ENCODE measurements around the gene ATG7.
"Not testable (repeated sequence)": the region's sequence is repeated elsewhere in the genome, so short reads cannot be mapped to it uniquely, and the experiment has no call there.

The ATG7 gene

DNA sequence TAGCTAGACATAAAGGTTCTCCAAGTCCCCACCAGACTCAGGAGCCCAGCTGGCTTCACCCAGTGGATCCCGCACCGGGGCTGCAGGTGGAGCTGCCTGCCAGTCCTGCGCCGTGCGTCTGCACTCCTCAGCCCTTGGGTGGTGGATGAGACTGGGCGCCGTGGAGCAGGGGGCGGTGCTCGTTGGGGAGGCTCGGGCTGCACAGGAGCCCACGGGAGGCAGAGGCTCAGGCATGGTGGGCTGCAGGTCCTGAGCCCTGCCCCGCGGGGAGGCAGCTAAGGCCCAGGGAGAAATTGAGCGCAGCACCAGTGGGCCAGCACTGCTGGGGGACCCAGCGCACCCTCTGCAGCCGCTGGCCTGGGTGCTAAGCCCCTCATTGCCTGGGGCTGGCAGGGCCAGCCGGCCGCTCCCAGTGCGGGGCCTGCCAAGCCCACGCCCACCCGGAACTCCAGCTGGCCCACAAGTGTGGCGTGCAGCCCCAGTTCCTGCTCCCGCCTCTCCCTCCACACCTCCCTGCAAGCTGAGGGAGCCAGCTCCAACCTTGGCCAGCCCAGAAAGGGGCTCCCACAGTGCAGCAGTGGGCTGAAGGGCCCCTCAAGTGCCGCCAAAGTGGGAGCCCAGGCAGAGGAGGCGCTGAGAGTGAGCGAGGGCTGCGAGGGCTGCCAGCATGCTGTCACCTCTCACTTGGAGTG lies 241.1 kb downstream of the ATG7 start:
- DNase-seq, result not testable (repeated sequence)

- no peak for DNase-seq
Measured at GRCh38 chr3:11513817-11514135, 241.6 kb downstream of the ATG7 start.

- no peak for DNase-seq
Measured at GRCh38 chr3:11514191-11514821, 242.1 kb downstream of the ATG7 start.

GRCh38 chr3:11517601-11518000 lies 245.4 kb downstream of the ATG7 start:
- DNase-seq, result no peak

DNA sequence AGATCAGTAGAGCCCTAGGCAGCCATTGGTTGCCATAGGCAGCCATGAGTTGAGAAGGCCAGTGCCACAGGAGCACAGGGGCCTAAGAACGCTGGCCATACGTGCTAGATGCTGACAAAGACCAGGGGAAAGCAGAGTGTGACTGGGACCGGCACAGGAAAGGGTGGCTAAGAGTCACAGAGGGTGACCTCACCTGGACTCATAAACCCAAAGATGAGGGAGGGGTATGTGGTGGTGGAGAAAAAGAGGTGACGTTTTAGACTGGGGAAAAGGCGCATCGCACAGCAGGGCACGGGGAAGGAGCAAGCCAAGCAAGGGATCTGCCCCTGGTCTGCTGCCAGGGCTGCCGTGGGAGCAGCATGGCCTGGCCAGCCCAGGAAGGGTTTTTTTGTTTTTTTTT lies 249.0 kb downstream of the ATG7 start:
- no peak for DNase-seq

DNA sequence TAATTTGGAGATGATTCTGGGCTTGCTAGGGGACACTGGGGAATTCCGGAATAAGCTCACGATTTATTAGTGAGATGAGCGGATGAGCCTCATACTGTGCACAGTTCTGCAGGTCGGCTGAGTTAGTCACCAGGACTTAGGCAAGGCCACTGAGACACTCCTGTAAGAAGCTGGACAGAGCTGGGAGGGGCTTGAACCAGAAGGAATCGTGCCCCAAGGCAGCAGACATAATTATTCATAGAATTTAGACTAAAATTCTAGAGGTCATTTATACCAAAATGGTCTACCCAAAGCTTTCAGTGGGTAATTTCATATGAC lies 250.2 kb downstream of the ATG7 start:
- DNase-seq, result no peak

- DNase-seq, result no peak
Measured at GRCh38 chr3:11522953-11523571, 250.9 kb downstream of the ATG7 start.

- no peak for DNase-seq
Measured at GRCh38 chr3:11523572-11524101, 251.4 kb downstream of the ATG7 start.

DNA sequence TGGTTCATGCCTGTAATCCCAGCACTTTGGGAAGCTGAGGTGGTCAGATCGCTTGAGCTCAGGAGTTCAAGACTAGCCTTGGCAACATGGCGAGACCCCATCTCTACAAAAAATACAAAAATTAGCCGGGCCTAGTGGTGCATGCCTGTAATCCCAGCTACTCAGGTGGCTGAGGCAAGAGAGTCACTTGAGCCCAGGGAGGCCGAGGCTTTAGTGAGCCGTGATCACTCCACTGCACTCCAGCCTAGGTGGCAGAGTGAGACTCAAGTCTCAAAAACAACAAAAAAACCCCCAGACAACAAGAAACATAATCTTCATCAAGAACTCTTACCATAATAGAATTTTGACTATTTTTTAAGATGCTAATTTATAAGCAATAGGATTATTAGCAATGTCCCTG lies 253.9 kb downstream of the ATG7 start:
- DNase-seq, result not testable (repeated sequence)

DNA sequence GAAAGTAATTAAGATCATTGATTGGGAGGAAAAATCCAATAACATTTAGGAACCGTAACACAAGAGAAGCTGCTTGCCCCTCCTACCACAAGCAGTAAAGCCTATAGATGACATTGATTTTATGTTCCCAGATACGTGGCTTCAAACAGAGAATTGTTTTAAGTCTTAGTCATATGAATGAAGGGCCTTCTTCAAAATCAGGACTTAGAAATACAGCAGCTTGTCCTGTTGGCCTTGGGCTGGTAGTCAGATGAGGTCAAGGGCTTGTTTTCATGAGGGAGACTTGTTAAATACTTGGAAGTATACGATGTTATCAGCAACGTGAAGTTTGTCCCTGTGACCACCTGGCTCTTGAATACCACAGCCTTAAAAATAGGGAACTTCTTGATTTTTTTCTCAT lies 257.1 kb downstream of the ATG7 start:
- DNase-seq, result no peak

DNA sequence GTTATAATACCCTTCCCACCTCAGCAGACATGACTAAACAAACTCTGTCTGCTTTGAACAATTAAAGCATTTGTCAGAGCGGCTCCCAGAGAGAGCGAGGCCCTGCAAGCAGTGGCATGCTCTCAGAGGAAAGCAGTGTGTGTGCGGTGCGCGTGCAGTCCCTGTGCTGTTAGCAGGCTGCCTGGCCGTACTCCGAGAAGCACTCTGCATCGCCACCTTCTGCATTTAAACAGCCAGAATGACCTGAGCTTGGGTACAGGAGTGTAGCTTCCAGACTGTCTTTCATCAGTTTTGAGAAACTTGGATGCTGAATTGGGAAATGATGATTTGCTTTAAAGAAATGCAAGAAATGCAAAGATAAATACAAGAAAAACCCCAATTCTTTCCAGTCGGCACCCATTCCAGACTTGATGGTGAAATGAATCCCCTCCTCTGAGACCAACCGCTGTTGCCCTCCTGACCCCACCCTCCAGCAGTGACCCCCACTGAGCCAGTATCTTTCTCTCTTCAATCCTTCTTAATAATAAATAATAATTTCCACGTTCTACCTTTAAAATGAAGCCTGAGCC lies 258.0 kb downstream of the ATG7 start:
- DNase-seq, result no peak

- DNase-seq, result no peak
Measured at GRCh38 chr3:11532931-11533391, 260.8 kb downstream of the ATG7 start.

- DNase-seq, result no peak
Measured at GRCh38 chr3:11534011-11534792, 262.0 kb downstream of the ATG7 start.

GRCh38 chr3:11534793-11535101 lies 262.6 kb downstream of the ATG7 start:
- no peak for DNase-seq

GRCh38 chr3:11535243-11535960 lies 263.2 kb downstream of the ATG7 start:
- no peak for DNase-seq

DNA sequence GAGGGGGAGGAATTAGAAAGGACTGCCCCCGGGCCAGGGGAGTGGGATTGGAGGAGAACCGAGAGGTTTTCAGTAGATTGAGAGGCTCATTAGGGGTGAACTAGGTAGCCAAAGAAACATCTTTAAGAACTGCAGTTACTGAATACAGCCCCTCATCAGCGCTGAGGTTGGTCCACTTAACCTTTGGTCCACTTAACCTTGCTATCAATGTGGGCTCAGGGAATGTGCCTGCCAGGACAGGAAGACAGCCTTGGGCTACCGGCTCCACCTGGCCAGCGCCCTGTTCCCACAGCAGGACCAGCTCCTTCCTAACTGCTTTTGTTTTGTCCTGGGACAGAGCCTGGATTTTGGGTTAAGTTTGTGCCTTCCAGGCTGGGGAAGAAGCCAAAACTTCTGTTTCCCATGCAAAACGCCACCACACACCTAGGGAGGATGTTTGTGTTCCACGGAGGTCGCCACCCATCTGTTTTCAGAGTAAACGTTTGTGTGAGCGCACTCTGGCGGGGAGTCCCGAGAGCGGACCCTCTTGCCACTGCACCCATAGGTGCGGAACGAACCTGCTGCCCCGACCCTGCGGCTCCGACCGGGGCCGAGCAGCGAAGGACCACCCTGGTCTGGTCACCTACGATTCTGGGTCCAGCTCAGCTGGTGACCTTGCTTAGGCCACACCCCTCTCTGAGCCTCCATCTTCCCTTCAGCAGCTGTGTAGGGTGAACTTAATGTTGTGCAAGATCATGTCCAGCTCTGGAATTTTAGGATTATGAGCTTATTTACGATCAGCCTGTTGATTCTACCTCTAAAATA lies 264.1 kb downstream of the ATG7 start:
- DNase-seq, result no peak

GRCh38 chr3:11536936-11537612 lies 264.9 kb downstream of the ATG7 start:
- no peak for DNase-seq

DNA sequence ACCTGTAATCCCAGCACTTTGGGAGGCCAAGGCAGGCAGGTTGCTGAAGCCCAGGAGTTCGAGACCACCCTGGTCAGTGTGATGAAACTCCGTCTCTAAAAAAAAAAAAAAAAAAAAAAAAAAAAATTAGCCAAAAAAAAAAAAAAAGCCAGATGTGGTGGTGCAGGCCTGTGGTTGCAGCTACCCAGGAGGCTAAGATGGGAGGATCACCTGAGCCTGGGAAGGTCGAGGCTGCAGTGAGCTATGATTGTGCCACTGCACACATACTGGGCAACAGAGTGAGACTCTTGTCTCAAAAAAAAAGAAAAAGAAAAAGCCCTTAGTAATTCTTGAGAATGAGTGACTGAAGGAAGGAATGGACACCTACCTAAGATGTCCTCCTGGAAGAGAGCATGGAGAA lies 266.4 kb downstream of the ATG7 start:
- no peak for DNase-seq

- no peak for DNase-seq
Measured at GRCh38 chr3:11539218-11539617, 267.0 kb downstream of the ATG7 start.

DNA sequence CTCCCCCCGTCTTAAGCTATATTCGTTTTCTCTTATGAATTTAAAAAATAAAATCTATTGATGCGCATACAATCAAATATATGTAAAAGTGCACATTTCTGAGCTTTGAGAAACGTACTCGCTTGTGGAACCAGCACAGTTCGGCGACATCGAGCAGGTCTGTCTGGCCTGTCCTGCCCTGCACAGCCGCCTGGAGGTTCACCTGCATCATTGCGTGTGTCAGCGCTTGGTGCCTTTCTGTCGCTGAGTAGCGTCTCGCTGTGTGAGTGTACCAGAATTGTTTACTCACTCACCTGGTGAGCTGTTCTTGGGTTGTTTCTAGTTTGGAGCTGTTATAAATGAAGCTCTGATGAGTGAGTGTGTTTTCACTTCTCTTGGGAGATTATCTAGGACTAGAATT lies 267.5 kb downstream of the ATG7 start:
- no peak for DNase-seq

Measured in stimulated activated CD4-positive, alpha-beta T cell treated with anti-CD3 and anti-CD28 coated beads, Interleukin-4, amount 100 ng/mL, for 1 hour (primary cell).